ENCODE results near the gene REEP5. TPM values are rescaled to one million over a fixed set of nuclear protein-coding genes. Genes with fewer than 3 reads are reported as not detected.
A peak's percentile ranks its signal among the peaks of the same experiment; 100 is the strongest.

Gene REEP5
- total and polyA plus RNA-seq, 2 of the 13 experiments (the other 11 are each of a cell fraction or from before 2014, with no cell fraction given), result 49.4 to 239 TPM

DNA sequence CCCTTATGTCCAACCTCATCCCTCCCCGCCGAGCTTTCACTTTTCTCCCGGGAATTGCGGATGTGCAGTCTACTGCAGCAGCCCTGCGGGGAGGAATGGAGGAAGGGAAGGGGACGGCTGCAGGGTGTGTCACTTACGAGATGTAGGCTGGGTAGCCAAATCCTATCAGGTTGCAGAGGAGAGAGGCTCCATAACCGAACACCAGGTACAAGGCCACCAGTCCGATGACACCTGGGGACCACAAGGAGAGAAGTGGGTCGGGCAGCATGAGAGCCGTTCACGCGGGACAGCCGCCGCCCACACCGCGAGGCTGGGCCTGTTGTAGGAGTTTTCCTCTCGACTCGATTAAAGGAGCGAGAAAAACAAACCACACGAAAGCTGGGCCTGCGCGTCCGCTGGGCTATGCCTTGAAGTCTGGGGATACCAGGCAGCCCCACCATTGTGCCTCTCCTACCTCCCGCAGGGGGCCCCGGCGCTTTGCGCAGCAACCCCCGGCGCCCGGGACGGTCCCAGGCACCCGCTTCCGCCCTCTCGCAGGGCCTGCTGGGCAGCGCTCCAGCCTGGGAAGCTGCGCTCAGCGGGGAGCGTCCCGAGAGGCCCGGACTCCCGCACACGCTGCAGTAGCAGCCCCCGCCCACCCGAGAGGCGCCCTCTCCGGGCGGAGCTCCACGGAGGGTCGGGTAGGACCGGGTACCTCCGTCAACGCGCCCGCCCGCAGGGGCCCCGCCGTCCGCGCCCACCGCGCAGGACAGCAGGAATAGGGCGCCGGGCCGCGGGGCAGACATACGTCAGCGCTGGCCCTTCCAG is 798 bp downstream of the REEP5 start (continued):
- TF ChIP-seq RBFOX2 (IDR thresholded peaks at IDR 0.05; ENCODE audit: low read depth, low read length) (peak; percentile 85), ZNF10 (CRISPR knock-in tag; IDR thresholded peaks at IDR 0.05; ENCODE audit: borderline replicate concordance, low read depth) (no peak), NR2F1 (CRISPR knock-in tag; IDR thresholded peaks at IDR 0.05) (no peak), TP53 (CRISPR knock-in tag; conservative IDR thresholded peaks at IDR 0.05) (0 out of 2 replicates have a peak, but pooled peaks have one; percentile 18), ZFP41 (CRISPR knock-in tag; IDR thresholded peaks at IDR 0.05; ENCODE audit: borderline replicate concordance) (no peak), FOXO1 (CRISPR knock-in tag; IDR thresholded peaks at IDR 0.05) (no peak), RFXAP (CRISPR knock-in tag; IDR thresholded peaks at IDR 0.05; ENCODE audit: borderline replicate concordance) (no peak), PHF21A (CRISPR knock-in tag; IDR thresholded peaks at IDR 0.05) (peak; percentile 68), SMARCE1 (IDR thresholded peaks at IDR 0.05; ENCODE audit: borderline replicate concordance) (no peak), PITX1 (CRISPR knock-in tag; IDR thresholded peaks at IDR 0.05) (peak; percentile 28; the same call in 1 of the 2 replicates), ZNF224 (CRISPR knock-in tag; IDR thresholded peaks at IDR 0.05) (no peak), SMYD3 (CRISPR knock-in tag; IDR thresholded peaks at IDR 0.05) (no peak), SP2 (CRISPR knock-in tag; IDR thresholded peaks at IDR 0.05) (no peak), MTF1 (CRISPR knock-in tag; IDR thresholded peaks at IDR 0.05) (no peak), ZNF678 (CRISPR knock-in tag; IDR thresholded peaks at IDR 0.05) (no peak), ATM (IDR thresholded peaks at IDR 0.05; ENCODE audit: borderline replicate concordance) (no peak), ZNF251 (CRISPR knock-in tag; IDR thresholded peaks at IDR 0.05) (no peak)
- TF ChIP-seq, protein P1, sequence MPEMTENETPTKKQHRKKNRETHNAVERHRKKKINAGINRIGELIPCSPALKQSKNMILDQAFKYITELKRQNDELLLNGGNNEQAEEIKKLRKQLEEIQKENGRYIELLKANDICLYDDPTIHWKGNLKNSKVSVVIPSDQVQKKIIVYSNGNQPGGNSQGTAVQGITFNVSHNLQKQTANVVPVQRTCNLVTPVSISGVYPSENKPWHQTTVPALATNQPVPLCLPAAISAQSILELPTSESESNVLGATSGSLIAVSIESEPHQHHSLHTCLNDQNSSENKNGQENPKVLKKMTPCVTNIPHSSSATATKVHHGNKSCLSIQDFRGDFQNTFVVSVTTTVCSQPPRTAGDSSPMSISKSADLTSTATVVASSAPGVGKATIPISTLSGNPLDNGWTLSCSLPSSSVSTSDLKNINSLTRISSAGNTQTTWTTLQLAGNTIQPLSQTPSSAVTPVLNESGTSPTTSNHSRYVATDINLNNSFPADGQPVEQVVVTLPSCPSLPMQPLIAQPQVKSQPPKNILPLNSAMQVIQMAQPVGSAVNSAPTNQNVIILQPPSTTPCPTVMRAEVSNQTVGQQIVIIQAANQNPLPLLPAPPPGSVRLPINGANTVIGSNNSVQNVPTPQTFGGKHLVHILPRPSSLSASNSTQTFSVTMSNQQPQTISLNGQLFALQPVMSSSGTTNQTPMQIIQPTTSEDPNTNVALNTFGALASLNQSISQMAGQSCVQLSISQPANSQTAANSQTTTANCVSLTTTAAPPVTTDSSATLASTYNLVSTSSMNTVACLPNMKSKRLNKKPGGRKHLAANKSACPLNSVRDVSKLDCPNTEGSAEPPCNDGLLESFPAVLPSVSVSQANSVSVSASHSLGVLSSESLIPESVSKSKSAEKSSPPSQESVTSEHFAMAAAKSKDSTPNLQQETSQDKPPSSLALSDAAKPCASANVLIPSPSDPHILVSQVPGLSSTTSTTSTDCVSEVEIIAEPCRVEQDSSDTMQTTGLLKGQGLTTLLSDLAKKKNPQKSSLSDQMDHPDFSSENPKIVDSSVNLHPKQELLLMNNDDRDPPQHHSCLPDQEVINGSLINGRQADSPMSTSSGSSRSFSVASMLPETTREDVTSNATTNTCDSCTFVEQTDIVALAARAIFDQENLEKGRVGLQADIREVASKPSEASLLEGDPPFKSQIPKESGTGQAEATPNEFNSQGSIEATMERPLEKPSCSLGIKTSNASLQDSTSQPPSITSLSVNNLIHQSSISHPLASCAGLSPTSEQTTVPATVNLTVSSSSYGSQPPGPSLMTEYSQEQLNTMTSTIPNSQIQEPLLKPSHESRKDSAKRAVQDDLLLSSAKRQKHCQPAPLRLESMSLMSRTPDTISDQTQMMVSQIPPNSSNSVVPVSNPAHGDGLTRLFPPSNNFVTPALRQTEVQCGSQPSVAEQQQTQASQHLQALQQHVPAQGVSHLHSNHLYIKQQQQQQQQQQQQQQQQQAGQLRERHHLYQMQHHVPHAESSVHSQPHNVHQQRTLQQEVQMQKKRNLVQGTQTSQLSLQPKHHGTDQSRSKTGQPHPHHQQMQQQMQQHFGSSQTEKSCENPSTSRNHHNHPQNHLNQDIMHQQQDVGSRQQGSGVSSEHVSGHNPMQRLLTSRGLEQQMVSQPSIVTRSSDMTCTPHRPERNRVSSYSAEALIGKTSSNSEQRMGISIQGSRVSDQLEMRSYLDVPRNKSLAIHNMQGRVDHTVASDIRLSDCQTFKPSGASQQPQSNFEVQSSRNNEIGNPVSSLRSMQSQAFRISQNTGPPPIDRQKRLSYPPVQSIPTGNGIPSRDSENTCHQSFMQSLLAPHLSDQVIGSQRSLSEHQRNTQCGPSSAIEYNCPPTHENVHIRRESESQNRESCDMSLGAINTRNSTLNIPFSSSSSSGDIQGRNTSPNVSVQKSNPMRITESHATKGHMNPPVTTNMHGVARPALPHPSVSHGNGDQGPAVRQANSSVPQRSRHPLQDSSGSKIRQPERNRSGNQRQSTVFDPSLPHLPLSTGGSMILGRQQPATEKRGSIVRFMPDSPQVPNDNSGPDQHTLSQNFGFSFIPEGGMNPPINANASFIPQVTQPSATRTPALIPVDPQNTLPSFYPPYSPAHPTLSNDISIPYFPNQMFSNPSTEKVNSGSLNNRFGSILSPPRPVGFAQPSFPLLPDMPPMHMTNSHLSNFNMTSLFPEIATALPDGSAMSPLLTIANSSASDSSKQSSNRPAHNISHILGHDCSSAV (CRISPR knock-in tag; IDR thresholded peaks at IDR 0.05; ENCODE audit: borderline replicate concordance), result no peak
- TF ChIP-seq, protein P2, sequence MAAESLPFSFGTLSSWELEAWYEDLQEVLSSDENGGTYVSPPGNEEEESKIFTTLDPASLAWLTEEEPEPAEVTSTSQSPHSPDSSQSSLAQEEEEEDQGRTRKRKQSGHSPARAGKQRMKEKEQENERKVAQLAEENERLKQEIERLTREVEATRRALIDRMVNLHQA (CRISPR knock-in tag; IDR thresholded peaks at IDR 0.05), result no peak
- TF ChIP-seq, protein P3, sequence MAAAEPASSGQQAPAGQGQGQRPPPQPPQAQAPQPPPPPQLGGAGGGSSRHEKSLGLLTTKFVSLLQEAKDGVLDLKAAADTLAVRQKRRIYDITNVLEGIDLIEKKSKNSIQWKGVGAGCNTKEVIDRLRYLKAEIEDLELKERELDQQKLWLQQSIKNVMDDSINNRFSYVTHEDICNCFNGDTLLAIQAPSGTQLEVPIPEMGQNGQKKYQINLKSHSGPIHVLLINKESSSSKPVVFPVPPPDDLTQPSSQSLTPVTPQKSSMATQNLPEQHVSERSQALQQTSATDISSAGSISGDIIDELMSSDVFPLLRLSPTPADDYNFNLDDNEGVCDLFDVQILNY (CRISPR knock-in tag; conservative IDR thresholded peaks at IDR 0.05), result no peak
- TF ChIP-seq, protein P4, sequence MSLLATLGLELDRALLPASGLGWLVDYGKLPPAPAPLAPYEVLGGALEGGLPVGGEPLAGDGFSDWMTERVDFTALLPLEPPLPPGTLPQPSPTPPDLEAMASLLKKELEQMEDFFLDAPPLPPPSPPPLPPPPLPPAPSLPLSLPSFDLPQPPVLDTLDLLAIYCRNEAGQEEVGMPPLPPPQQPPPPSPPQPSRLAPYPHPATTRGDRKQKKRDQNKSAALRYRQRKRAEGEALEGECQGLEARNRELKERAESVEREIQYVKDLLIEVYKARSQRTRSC (CRISPR knock-in tag; IDR thresholded peaks at IDR 0.05; ENCODE audit: low read depth), result no peak
